GM21447 (cell line): ENCODE results near the gene EGLN3.
"Not testable (repeated sequence)": the region's sequence is repeated elsewhere in the genome, so short reads cannot be mapped to it uniquely, and the experiment has no call there.

Experiments
- ATAC-seq: cut with Tn5 transposase; IDR thresholded peaks from one replicate; pipeline ENCODE4 v1.9.1; 2021; ENCODE audit not compliant: unreplicated experiment

EGLN3 gene

GRCh38 chr14:33962466-33962865 lies 11.6 kb upstream of the EGLN3 start:
- ATAC-seq = not testable (repeated sequence)

- ATAC-seq = no peak
Measured at GRCh38 chr14:33962016-33962415, 11.1 kb upstream of the EGLN3 start.

DNA sequence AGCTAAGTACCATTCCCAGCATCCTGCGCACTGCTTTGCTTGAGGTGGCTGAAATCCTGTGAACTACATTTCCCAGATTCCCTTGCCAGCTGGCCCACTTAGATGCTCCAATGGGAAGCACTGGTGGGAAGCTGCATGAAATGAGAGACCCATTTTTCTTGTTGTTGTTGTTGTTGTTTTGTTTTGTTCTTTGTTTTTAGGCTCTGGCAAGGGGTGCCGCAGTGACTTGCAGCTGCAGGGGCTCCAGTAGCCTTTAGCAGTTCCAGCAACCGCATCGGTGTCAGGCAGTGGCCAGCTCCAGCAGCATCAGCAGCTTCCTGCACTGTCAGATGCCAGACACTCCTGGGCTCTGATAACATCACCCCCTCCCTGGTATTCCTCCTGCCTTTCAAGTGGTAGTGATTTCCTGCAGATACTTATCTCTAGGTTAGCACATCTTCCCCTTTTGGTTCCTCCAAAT lies 8.8 kb upstream of the EGLN3 start:
- ATAC-seq = no peak

- ATAC-seq = no peak
Measured at GRCh38 chr14:33958605-33959226, 7.8 kb upstream of the EGLN3 start.

DNA sequence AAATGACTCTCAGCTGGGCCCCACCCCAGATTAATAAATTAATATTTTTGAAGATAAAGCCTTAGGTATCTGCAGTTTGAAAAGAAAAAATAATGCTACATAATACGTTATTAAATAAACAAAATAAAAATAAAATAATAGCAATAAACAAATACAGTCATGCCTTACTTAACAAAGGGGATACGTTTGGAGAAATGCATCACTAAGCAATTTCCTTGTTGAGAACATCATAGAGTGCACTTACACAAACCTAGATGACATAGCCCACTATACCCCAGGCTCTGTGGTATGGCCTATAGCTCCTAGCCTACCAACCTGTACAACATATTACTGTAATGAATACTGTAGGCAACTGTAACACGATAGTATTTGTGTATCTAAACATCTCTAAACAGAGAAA lies 7.1 kb upstream of the EGLN3 start:
- ATAC-seq = no peak

DNA sequence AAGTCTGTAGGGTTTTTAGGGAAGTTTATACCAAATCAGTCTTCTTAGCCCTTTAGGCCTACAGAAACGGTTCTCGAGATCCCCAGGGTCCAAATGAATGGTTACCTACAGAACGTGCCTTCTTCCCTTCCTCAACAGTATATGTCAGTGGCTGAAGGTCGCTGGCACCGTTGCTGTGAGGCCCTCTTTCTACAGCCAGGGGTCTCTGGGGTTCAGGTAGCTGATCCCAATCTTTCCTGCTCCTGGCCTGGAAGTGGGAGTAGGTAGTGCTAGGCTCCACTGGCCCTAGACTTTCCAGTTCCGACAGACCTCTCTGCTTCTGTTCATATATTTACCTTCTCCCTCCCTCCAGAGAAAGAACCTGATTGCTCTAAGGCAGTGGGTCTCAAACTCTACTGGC lies 6.4 kb upstream of the EGLN3 start:
- ATAC-seq = no peak

GRCh38 chr14:33956640-33957039 lies 5.8 kb upstream of the EGLN3 start:
- ATAC-seq = peak; percentile 65

DNA sequence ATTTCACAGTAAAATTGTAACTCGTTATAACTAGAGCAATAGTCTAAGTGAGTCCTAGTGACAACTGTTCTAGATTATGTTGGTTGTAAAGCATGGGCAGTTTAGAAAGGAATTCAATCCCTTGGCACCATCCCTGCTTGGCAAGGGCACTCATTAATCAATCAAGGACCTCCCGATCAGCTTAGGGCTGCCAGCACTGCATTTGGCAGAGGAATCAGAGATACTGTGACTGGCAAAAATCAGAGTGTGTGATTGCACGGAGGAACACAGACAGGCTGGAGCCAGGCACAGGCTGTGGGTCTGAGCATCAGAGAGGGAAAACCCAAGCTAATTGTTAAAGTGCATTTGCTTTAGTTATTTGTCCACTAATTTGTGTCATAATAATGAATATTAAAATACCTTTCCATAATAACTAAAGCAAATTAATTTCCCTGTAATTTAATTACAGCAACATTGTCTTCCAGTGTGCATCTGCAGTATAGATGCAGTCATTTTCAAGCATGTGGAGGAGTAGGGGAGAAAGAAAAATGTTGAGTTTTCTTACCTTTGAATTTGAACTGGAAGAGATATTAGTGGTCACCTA lies 3.2 kb upstream of the EGLN3 start:
- ATAC-seq = no peak

DNA sequence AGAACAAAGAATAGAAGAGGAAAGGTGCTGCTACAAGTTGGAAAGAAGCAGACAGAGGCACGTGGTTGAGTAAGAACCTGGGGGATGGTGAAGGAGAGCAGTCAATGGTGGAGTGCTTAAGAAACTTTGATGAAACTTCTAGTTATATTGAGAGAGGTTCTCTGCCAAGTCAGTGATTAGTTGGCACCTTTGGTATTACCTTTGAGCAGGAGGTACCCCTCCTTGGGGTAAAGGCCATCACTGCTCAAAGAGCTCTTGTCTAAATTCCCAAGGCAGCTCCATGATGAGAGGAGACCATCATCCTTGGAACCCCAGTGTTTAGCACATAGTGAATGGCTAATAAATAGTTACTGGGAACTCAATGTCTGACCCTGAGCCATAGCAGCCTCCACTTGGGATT lies 1.7 kb upstream of the EGLN3 start:
- ATAC-seq = no peak

- ATAC-seq = no peak
Measured at GRCh38 chr14:33951183-33951840, 438 bp upstream of the EGLN3 start.

DNA sequence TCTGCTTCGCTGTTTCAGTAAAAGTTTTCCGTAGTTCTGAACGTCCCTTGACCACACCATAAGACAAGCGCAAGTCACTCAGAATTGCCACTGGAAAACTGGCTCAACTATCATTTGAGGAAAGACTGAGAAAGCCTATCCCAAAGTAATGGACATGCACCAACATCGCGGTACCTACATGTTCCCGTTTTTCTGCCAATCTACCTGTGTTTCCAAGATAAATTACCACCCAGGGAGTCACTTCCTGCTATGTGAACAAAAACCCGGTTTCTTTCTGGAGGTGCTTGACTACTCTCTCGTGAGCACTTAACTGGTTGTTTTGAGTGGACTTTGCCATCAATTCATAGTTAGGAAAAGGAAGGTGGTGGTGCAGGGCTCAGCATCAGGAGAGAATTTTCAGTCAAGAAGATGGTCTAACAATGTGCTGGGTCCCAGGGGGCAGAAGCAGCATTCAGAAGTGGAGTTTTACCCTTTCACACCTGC lies 1.4 kb downstream of the EGLN3 start:
- no peak for ATAC-seq

- no peak for ATAC-seq
Measured at GRCh38 chr14:33948869-33949408, 1.9 kb downstream of the EGLN3 start.

DNA sequence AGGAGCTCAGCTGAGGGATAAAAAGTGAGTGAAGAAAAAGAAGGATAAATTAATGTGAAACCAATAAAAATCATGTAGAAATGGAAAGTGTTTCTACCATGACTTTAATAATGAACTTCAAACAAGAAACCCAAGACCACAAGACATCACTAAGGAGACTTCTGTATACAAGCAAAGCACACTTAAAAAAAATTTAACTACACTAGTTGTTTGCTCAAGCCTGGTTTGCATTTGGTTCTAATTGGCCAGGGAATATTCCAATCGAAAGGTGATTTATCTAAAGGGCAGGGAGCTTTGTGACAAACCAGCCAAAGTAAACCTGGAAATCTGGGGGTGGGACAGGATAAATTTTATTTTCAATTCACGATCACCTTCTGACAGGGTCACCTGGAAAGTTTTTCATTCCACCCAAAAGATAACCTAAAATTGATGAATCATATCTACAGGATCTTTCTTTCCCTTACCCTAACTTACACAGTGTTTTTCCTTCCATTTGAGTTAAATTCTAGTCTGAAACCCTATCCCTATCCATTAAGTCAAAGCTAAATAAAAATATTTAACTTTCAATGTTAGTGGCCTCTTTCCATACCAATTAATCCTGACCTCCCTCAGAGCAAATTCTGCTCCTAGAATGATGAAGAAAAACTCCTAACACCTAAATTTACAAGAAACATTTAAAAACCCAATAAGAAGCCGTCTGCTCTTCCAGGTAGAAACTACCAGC lies 2.6 kb downstream of the EGLN3 start:
- no peak for ATAC-seq

GRCh38 chr14:33946679-33947476 lies 4.0 kb downstream of the EGLN3 start:
- ATAC-seq = no peak

- no peak for ATAC-seq
Measured at GRCh38 chr14:33945210-33946088, 5.4 kb downstream of the EGLN3 start.

GRCh38 chr14:33943096-33943883 lies 7.6 kb downstream of the EGLN3 start:
- no peak for ATAC-seq

GRCh38 chr14:33941718-33942117 lies 9.2 kb downstream of the EGLN3 start:
- ATAC-seq = no peak

GRCh38 chr14:33940561-33941011 lies 10.3 kb downstream of the EGLN3 start:
- no peak for ATAC-seq
